Naive B cell (primary cell): ENCODE results near the gene MYH3. TPM values are rescaled to one million over a fixed set of nuclear protein-coding genes. Genes with fewer than 3 reads are reported as not detected.

Source experiments
- ATAC-seq, 2 donors: fragments of 150-1000 bp; cut with Tn5 transposase; 2 replicates each; pipeline ENCODE4 v1.10.0; 2021; ENCODE audit warnings: low read depth in 2 of 2, mild to moderate bottlenecking in 2 of 2, moderate library complexity in 2 of 2
- DNase-seq: peaks from one replicate; pipeline ENCODE4 v3.0.0; 2022
- H3K27ac Mint-ChIP-seq, 6 donors: one replicate each; pipeline ENCODE4 v1.8.0; 2020 to 2022; ENCODE audit warnings: mild to moderate bottlenecking in 6 of 6, mixed read lengths in 6 of 6, moderate library complexity in 5 of 6, inconsistent platforms in 2 of 6
- H3K27me3 Mint-ChIP-seq, 3 donors: one replicate each; pipeline ENCODE4 v1.8.0; 2021 to 2022; ENCODE audit warnings: mixed read lengths in 3 of 3, mild to moderate bottlenecking in 1 of 3
- H3K36me3 Mint-ChIP-seq, 2 donors: one replicate each; pipeline ENCODE4 v1.8.0; 2020 to 2022; ENCODE audit warnings: mixed read lengths in 2 of 2, inconsistent platforms in 1 of 2, mild to moderate bottlenecking in 1 of 2
- H3K4me1 Mint-ChIP-seq, 3 donors: one replicate each; pipeline ENCODE4 v1.8.0; 2020 to 2022; ENCODE audit warnings: mixed read lengths in 3 of 3, inconsistent platforms in 1 of 3, mild to moderate bottlenecking in 1 of 3, moderate library complexity in 1 of 3
- H3K4me3 Mint-ChIP-seq, 8 donors: one replicate each; pipeline ENCODE4 v1.8.0; 2020 to 2022; ENCODE audit warnings: mild to moderate bottlenecking in 8 of 8, mixed read lengths in 8 of 8, moderate library complexity in 8 of 8, inconsistent platforms in 2 of 8
- H3K9me3 Mint-ChIP-seq, 7 donors: one replicate each; pipeline ENCODE4 v1.8.0; 2020 to 2022; ENCODE audit warnings: mixed read lengths in 7 of 7, mild to moderate bottlenecking in 5 of 7, inconsistent platforms in 2 of 7, moderate library complexity in 1 of 7
- polyA plus RNA-seq, 6 donors: library from polyadenylated mRNA; unstranded; fragments of 300-500 nt; fragmentation: Illumina TruSeq; gene quantifications; one replicate each; pipeline ENCODE4 v1.2.3, GENCODE V29; 2021; ENCODE audit warnings: low read depth in 6 of 6

Gene MYH3
- polyA plus RNA-seq, 6 donors from 2014 or later = 0.41 to 0.78 (median 0.60) TPM; not detected in 2

DNA sequence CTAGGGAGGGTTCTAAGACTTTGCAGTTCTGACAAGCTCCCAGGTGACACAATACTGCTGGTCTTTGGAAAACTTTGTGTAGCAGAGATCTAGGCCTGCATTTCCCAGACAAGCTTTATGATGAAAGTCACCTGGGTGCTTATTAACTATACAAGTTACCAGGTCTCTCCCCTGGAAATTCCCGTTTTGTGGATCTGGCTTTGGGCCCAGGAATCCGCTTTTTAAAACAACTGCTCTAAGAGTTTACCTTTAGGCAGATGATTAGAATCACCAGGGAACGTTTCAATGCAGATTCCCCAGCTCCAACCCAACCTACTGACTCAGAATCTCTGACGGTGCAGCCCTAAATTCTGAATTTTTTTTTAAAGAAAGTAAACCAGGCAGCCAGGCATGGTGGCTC is 36.3 kb downstream of the MYH3 start:
- H3K4me3 Mint-ChIP-seq = no peak overlapping the region
- H3K27me3 Mint-ChIP-seq = peaks cover 0 to 5% (median 4%) of the 10 kb centered on the region in 3 donors
- DNase-seq (no peak), ATAC-seq (no peak)
- H3K4me1 Mint-ChIP-seq = peaks cover 5 to 22% (median 12%) of the 10 kb centered on the region in 3 donors
- H3K27ac Mint-ChIP-seq = no peak overlapping the region
- H3K36me3 Mint-ChIP-seq = no peaks in the 10 kb centered on the region
- no peaks in the 10 kb centered on the region for H3K9me3 Mint-ChIP-seq

DNA sequence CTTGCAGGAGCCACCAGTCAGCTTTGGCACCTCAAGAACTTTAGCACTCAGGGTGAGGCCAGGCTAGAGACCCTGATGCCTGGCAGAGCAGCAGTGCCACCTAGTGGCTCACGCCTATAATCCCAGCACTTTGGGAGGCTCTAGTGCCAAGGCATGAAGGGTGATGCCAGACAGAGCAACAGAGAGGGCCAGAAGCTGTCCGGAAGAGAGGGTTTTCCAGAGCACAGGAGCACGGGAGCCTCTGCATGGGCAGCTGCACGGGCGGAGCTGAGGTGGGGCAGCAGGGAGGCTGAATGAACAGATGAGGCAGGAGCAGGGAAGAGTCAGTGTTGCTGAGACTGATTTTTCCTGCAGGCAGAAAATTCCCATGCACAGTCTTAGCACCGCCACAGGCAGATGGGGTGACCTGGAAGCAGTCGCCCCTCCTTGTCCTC is 38.9 kb downstream of the MYH3 start:
- no peak overlapping the region for H3K4me3 Mint-ChIP-seq
- H3K36me3 Mint-ChIP-seq = no peaks in the 10 kb centered on the region
- no peaks in the 10 kb centered on the region for H3K9me3 Mint-ChIP-seq
- H3K27ac Mint-ChIP-seq = peak overlapping the region in 1 of 6 donors; percentile 94
- DNase-seq (peak; percentile 48), ATAC-seq (peak; percentile 84 to 87)
- peaks cover 10 to 18% (median 15%) of the 10 kb centered on the region in 3 donors for H3K27me3 Mint-ChIP-seq
- peaks cover 5 to 22% (median 12%) of the 10 kb centered on the region in 3 donors for H3K4me1 Mint-ChIP-seq

DNA sequence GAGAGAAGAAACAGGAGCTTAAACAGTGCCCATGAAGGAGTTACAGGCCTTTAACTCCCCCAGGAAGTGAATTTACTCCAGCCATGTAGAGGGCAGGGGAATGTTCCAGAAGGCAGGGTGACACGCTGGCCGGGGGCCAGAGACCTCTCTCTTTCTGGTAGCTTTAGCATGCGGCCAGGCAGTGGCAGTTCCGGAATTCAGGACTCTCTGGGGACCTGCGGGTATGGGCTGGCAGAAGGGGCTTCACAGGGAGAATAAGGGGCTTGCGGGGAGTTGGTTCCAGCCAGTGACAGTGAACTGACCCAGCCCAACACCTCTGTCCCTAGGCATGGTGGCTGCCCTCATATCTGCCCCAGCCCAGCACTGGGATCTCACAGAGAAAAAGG is 40.0 kb downstream of the MYH3 start:
- DNase-seq (no peak), ATAC-seq (no peak)
- H3K27me3 Mint-ChIP-seq = peaks cover 15 to 20% (median 18%) of the 10 kb centered on the region in 3 donors
- no peak overlapping the region for H3K27ac Mint-ChIP-seq
- no peaks in the 10 kb centered on the region for H3K9me3 Mint-ChIP-seq
- no peaks in the 10 kb centered on the region for H3K36me3 Mint-ChIP-seq
- H3K4me3 Mint-ChIP-seq = no peak overlapping the region
- peaks cover 0 to 14% (median 5%) of the 10 kb centered on the region in 3 donors for H3K4me1 Mint-ChIP-seq

DNA sequence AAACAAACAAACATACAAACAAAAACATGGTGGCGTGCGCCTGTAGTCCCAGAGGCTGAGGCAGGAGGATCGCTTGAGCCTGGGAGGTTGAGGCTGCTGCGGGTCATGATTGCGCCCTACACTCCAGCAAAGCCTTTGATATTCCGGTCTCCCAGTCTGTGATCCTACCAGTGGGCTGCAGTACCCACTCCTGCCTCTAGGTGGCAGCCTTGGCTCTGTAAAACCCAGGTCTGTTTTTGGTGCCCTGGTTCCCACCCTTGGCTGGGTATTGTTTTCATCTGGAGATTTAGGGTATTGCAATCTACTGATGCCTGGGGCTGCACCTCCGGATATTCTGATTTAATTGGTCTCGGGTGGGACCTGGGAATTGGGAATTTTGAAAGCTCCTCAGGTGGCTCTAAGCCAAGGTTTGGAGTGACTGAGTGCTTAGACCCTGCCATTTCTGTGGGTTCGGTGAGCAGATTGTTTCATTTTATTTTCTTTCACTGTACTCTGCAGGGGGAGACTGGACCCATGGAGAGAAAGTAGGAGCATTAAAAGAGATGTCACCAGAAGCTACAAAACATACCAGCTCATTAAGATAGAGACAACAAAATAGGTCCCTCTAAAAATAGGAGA is 40.5 kb downstream of the MYH3 start:
- Mint-ChIP-seq H3K4me1 (peaks cover 0 to 10% (median 5%) of the 10 kb centered on the region in 3 donors), H3K4me3 (no peak overlapping the region), H3K36me3 (no peaks in the 10 kb centered on the region), H3K27ac (peak overlapping the region in 1 of 6 donors; percentile 52), H3K9me3 (no peaks in the 10 kb centered on the region), H3K27me3 (peaks cover 15 to 20% (median 18%) of the 10 kb centered on the region in 3 donors)
- ATAC-seq (peak; percentile 63 to 67), DNase-seq (peak; percentile 56)

DNA sequence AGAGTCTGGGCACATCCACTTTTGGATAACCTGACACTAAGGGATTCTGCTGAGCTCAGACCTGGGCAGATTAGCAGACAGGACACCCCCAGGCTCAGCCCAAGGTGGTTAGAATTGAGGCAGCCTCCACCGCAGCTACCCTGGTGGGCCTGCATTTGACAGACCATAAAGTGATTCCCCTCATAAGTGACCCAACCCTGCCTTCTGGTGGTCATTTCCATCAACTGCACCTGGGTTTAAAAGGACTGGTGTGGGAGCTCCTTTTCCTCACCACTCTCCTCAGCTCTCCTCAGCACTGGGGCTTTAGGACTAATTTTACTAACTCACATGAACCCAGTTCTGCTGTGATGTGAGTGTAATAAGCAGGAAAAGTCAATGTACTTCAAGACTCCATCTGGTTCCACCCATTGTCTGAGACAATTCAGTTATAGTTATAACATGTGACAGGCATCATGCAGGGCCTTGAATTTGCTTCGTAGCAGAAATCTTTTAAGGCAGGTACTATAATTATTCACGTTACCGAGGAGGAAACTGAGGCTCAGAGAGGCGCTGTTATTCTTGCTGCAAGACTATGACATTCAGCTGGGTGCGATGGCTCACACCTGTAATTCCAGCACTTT is 42.5 kb downstream of the MYH3 start:
- H3K27ac Mint-ChIP-seq = no peak overlapping the region
- ATAC-seq (no peak), DNase-seq (no peak)
- no peaks in the 10 kb centered on the region for H3K9me3 Mint-ChIP-seq
- H3K4me3 Mint-ChIP-seq = no peak overlapping the region
- peaks cover 20 to 30% (median 24%) of the 10 kb centered on the region in 3 donors for H3K27me3 Mint-ChIP-seq
- no peaks in the 10 kb centered on the region for H3K36me3 Mint-ChIP-seq
- H3K4me1 Mint-ChIP-seq = peaks cover 0 to 8% (median 5%) of the 10 kb centered on the region in 3 donors

DNA sequence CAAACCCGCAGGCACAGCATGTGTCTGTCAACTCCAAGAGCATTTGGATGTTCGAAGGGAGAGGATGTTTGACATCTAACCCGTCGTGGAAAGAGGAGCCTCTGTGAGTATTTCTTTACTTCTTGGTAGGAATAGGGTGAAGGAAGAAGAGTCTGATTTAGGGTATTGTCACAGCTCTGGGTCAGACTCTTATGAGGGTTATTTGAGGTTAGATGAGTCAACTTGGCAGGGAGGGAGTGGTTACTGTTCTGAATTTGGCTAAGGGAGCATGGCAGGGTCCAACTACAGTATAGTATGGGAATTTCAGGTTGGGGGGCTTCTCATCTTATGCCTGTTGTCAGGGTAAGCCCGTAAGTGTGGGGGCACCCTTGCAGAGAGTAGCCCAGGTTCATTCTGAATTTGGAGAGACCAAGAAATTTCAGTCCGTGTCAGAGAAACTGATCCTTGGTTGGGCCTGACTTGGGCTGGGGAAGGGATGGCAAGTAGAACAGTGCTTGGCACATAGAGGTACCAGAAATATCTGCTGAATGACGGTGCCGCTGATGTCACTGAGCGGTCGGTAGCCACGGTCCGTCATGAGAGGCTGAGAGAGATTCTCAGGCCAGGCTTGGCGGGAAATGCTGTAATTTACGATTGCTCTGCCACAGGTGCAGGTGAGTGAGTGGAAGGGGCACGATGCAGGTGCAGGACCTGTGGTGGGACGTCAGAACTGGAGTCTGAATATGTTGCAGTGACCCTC is 43.2 kb downstream of the MYH3 start:
- no peaks in the 10 kb centered on the region for H3K36me3 Mint-ChIP-seq
- H3K27ac Mint-ChIP-seq = peak overlapping the region in 1 of 6 donors; percentile 2
- no peaks in the 10 kb centered on the region for H3K9me3 Mint-ChIP-seq
- H3K4me1 Mint-ChIP-seq = peaks cover 0 to 8% (median 5%) of the 10 kb centered on the region in 3 donors
- no peak overlapping the region for H3K4me3 Mint-ChIP-seq
- peaks cover 20 to 32% (median 24%) of the 10 kb centered on the region in 3 donors for H3K27me3 Mint-ChIP-seq
- DNase-seq = no peak
- ATAC-seq = no peak

DNA sequence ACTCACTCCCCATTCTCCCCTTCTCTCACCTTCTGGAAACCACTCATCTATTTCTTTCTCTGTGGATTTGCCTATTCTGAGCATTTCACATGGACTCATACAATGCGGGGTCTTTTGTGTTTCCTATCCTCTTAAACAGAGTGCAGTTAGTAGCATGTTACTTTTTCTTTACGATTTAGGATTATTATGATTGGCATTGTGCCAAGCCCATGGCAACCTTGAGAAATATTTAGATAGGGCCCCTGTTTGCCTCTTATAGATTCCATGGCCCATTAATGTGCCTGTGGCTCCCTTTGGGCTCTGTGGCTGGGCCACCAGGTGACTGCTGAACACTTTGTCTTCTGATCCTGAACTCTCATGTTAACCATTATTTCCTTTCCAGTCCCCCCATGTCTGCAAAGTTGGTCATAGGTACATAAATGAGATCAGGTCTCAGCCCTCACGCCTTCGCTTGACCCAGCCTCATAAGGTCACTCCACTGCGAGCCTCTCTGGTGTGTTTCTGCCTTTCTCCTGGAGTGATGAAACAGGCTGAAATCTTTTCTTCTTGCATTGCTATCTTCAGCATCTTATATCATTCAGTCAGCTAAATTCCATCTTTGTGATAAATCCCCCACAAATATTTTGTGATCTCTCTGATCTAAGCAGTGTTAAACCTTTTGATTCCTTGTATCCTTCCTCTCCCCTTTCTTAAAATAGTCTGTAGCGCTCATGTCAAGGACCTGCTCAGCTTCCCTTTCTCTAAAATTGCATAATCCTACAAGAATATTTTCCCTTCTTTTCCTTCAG is 44.0 kb downstream of the MYH3 start:
- ATAC-seq (no peak), DNase-seq (no peak)
- Mint-ChIP-seq H3K4me3 (no peak overlapping the region), H3K36me3 (no peaks in the 10 kb centered on the region), H3K27me3 (peaks cover 20 to 32% (median 22%) of the 10 kb centered on the region in 3 donors), H3K9me3 (no peaks in the 10 kb centered on the region), H3K4me1 (peaks cover 0 to 6% (median 2%) of the 10 kb centered on the region in 3 donors), H3K27ac (no peak overlapping the region)

DNA sequence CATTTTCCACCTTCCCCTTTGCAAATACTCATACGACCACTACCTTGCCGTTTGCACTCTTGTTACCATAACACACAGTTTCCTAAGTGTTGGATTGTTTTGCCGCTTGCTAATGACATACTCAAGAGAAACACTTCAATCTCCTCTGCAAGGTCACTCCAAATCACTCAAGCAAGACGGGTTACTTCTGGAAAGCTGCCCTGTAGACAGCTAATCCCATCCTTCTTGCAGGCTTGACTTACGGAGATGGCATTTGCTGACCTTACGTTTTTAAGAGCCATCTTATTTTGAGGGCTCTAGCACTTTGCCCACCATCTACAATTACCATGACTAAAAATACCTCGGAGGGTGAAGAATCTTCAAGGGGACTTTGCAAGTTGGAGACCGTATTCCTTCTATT is 46.2 kb downstream of the MYH3 start:
- Mint-ChIP-seq H3K36me3 (no peaks in the 10 kb centered on the region), H3K4me1 (no peaks in the 10 kb centered on the region), H3K4me3 (no peak overlapping the region), H3K9me3 (no peaks in the 10 kb centered on the region), H3K27me3 (peaks cover 20 to 32% (median 20%) of the 10 kb centered on the region in 3 donors), H3K27ac (peak overlapping the region in 1 of 6 donors; percentile 11)
- ATAC-seq = no peak
- no peak for DNase-seq

DNA sequence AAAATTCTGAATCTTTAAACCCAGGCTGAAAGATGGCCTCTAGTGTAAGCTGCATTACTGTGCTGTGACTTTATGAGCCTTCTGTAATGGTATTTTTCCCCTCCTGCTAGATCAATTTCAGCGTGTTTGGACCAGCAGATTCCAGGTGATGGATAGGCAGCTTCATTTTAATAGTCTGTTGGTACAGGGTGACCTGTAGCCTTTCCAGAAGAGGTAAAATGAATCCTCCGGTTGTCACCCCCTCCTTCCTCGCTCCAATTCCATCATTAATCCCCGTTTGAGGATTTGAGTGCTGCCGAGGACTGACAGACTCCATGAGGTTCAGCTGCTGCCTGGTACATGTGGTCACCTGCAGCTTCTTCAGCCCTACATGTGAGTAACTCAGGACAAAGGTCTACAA is 48.9 kb downstream of the MYH3 start:
- no peak for ATAC-seq
- no peaks in the 10 kb centered on the region for H3K9me3 Mint-ChIP-seq
- peaks cover 8 to 26% (median 15%) of the 10 kb centered on the region in 3 donors for H3K27me3 Mint-ChIP-seq

DNA sequence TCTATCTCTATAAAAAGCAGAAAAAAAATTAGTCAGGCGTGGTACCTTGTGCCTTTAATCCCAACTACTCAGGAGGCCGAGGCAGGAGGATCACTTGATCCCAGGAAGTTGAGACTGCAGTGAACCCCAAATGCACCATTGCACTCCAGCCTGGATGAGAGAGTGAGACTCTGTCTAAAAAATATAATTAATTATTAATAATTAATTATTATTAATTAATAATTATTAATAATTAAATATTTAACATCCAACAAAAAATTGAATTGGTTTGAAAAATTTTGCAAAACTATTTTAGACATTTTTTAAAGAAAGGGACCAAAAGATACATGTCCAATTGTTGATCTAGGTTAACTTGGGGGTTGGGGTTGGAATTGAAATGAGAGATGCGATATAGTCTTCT is 51.0 kb downstream of the MYH3 start:
- H3K9me3 Mint-ChIP-seq = no peaks in the 10 kb centered on the region
- H3K27ac Mint-ChIP-seq = no peak overlapping the region
- no peak overlapping the region for H3K4me3 Mint-ChIP-seq
- H3K36me3 Mint-ChIP-seq = no peaks in the 10 kb centered on the region
- no peak for ATAC-seq
- no peak for DNase-seq
- H3K4me1 Mint-ChIP-seq = no peaks in the 10 kb centered on the region
- peaks cover 18 to 38% (median 18%) of the 10 kb centered on the region in 3 donors for H3K27me3 Mint-ChIP-seq

More for the DNA sequence above, 48.9 kb downstream of the MYH3 start:
- H3K36me3 Mint-ChIP-seq = no peaks in the 10 kb centered on the region
- H3K4me1 Mint-ChIP-seq = no peaks in the 10 kb centered on the region
- no peak overlapping the region for H3K27ac Mint-ChIP-seq
- H3K4me3 Mint-ChIP-seq = no peak overlapping the region
- no peak for DNase-seq

DNA sequence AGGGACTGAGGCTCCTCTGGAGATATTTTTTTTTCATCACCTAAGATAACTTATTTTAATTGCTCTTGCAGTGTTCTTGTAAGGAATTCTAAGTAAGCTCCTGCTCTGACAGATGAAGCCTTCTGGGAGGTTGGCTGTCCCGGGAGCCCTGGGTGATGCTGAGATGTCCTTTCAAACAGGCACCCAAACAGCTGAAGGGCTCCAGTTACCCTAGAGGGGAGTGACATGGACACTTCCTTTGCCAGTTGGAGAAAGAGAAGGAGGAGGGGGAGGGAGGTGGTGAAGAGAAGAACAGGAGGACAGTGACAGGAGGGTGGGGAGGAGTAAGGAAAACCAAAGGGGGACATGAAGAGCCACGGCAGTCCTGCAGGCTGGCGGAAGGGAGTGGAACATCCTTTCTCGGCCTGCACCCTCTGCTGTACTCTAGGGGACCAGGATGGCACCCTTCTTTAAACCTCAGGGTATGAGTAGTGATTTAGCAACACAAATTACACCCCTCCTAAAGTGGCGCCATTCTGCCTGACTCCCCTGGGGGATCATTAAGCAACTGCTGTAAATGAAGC is 51.8 kb downstream of the MYH3 start:
- Mint-ChIP-seq H3K4me3 (no peak overlapping the region), H3K4me1 (no peaks in the 10 kb centered on the region), H3K27ac (no peak overlapping the region), H3K27me3 (peaks cover 13 to 38% (median 13%) of the 10 kb centered on the region in 3 donors), H3K36me3 (no peaks in the 10 kb centered on the region), H3K9me3 (no peaks in the 10 kb centered on the region)
- no peak for ATAC-seq
- DNase-seq = no peak

DNA sequence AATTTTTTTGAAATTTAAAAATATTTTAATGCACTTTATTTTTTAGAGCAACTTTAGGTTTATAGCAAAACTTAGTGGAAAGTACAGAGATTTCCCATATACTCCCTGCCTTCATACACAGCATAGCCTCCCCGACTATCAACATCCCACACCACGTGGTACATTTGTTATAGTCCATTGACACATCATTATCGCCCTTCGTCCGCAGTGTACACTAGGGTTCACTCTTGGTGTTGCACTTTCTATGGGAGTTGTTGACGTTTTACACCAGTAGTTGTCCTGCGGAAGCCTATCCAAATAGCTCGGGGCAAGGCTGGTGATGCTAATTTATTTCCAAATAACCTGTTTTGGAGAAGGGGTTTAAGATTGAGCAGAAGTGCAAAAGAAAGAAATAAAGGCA is 52.6 kb downstream of the MYH3 start:
- Mint-ChIP-seq H3K27me3 (peaks cover 20 to 40% (median 21%) of the 10 kb centered on the region in 3 donors), H3K36me3 (no peaks in the 10 kb centered on the region), H3K4me3 (no peak overlapping the region), H3K9me3 (no peaks in the 10 kb centered on the region), H3K27ac (no peak overlapping the region), H3K4me1 (no peaks in the 10 kb centered on the region)
- no peak for DNase-seq
- ATAC-seq = no peak

DNA sequence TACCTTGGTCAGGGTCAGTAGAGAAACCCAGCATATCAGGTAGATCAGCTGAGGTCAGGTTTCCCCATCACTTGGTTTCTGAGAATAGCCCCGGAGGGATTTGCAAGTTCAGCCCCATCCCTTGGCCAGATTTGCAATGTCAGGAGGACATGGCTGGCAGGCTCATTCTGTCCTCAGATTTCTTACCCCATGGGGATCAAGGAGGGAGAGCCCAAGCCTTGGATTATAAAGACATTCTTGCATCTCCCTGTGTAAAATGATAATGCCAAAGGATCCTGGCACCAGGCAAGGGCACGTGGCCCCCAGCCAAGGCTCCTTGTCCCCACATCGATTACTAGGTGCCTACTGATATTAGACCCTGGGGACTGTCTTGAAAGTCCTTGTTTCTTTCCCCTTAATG is 53.2 kb downstream of the MYH3 start:
- Mint-ChIP-seq H3K4me1 (no peaks in the 10 kb centered on the region), H3K27ac (no peak overlapping the region), H3K36me3 (no peaks in the 10 kb centered on the region), H3K27me3 (peaks cover 22 to 42% (median 25%) of the 10 kb centered on the region in 3 donors), H3K9me3 (no peaks in the 10 kb centered on the region), H3K4me3 (no peak overlapping the region)
- DNase-seq (no peak), ATAC-seq (no peak)
